GM12801 (cell line): ENCODE results near the gene SPATA12.

Experiments
- CTCF ChIP-seq: IDR thresholded peaks from one replicate; pipeline ENCODE4 v1.5.1; 2011; ENCODE audit warnings: control low read depth; ENCODE audit not compliant: insufficient read length; ENCODE audit errors: extremely low read depth

SPATA12 gene

DNA sequence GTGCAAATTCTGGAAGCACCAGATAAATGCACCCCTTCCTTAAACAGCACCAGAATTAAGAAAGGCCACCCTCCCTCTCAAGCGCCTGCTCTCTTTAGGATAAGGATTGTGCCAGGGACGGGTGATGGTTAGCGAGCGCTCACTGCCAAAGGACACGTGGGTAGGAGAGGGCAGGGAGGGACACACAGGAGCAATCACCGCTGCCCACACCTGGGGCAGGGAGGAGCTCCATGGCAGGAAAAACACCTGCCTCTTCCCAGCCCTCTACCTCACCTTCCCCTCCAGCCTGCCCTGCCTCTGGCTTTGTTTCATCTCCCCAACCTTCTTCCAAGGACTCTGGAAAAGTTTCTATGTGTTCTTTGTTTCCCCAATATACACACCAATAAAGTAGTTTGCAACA is 7.3 kb upstream of the SPATA12 start:
- TF ChIP-seq CTCF: no peak

- TF ChIP-seq CTCF: no peak
These were observed 3.1 kb upstream of the SPATA12 start for GRCh38 chr3:57057351-57057750.

- TF ChIP-seq CTCF: no peak
These were observed 1.1 kb upstream of the SPATA12 start for GRCh38 chr3:57059411-57059810.

DNA sequence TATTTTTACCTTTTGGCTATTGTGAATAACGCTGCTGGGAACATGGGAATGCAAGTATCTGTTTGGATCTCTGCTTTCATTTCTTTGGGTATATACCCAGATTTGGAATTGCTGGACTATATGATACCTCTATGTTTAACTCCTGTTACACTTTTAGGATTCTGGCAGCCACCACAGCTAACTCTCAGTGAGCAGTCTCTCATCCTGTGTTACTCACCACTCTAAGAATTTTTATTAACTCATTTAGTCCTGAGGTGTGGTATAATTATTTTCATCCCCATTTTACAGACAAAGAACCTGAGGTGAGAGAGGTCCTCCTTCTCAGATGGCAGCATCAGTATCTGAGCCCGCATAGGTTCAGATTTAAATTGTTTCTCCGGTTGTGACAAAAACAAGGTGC is 1.1 kb downstream of the SPATA12 start:
- TF ChIP-seq CTCF: no peak

DNA sequence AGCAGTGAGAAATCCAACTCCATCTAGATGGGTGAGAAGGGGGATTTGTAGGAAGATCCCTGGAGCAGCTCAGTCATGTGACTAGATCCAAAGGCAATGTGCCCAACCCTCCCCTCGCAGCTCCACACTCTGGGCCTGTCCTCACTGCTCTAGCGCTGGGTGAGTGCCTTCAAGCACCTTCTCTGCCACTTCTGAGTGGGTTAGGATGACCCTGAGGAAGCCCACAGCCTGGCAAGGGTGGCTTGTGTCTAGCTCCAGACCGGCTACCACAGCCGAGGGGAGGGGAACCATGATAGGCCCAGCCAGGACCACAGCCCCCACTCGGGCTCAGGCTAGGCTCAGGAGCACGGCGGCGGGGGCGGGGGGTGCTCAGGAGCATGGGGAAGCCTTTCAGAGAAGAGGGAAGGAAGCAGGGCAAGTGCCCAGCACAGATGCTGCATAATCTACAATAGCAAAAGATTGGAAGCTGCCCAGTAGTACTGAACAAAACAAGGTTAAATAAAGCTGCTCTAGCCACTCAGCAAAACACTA is 1.7 kb downstream of the SPATA12 start:
- TF ChIP-seq CTCF: no peak

- TF ChIP-seq CTCF: no peak
These were observed 2.6 kb downstream of the SPATA12 start for GRCh38 chr3:57063032-57063431.

DNA sequence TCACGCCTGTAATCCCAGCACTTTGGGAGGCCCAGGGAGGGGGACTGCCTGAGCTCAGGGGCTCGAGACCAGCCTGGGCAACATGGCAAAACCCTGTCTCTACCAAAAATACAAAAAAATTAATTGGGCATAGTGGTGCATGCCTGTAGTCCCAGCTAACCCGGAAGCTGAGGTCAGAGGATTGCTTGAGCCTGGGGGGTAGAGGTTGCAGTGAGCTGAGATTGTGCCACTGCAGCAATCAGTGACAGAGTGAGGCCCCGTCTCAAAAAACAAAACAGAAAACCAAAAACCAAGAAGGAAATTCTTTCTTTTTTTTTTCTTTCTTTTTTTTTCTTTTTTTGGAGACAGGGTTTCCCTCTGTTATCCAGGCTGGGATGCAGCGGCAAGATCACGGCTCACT is 3.5 kb downstream of the SPATA12 start:
- TF ChIP-seq CTCF: no peak

- TF ChIP-seq CTCF: no peak
These were observed 4.1 kb downstream of the SPATA12 start for GRCh38 chr3:57064572-57064971.
